Activated naive CD8-positive, alpha-beta T cell treated with anti-CD3 and anti-CD28 coated beads, Interleukin-2, amount 50 U/mL, for 16 hours (primary cell): ENCODE results near the gene EVA1B.

Experiments used
- DNase-seq: peaks from one replicate; pipeline ENCODE4 v3.0.0-alpha.2; 2020; ENCODE audit warnings: low read depth, low spot score

EVA1B gene

DNA sequence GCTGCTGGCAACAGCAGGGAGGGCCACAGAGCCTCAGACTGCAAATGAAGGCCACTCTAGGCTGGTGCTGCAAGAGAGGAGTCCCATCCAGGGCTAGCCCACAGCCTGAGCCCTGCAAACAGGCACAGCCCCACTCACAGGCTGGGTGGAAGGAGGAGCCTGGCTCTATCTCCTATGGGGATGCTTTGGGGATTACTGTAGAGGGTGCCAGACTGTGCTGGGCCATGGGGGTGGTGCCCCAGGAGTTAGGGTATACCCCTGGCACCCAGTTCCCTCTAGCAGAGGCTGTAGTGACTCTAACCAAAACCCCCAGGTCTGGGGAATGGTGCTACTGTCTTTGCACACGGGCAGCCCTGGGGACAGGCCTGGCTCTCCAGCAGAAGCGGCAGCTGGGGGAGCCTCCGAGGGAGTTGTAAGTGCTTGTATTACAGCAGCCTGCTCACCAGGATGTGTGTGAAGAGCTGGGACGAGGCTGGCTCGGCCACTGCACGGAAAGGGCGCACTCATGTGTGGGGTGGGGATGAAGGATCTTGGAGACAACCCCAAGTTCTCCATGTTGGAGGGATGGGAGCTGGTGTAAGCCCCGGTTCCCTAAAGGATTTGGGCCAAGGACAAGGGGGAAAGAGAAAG lies 23.4 kb upstream of the EVA1B start:
- no peak for DNase-seq

DNA sequence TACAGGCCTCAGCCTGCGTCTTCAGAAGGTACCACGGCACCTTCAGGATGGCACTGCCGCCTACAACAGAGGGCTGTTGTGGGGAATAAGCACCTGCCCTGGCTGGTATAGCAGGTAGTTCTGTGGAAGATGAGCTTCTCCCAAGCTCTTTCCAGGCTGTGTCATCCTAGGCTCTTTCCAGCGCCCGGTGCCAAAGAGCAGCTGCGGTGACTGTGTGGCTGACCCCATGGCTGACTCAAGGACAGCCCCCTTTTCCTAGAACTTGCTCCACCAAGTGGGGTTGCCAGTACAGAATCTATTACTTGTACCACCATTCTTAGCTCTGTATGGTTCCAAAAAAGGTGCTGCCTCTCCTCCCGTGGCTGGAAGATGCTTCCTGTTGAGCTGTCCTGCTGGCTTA lies 21.9 kb upstream of the EVA1B start:
- no peak for DNase-seq

DNA sequence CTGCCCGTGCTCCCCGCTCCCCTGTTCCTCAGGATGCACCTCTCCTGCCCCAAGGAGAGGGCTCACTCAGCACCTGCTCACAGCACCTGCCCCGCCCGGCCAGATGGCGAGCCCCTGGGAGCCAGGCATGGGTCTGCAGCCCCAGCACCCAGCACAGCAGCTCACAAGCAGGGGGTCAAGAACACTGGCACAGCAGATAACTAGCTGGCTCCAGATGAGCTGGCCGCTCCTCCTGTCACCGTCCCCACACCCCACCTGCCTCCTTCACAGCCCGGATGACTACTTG lies 20.9 kb upstream of the EVA1B start:
- no peak for DNase-seq

- no peak for DNase-seq
These were observed 20.4 kb upstream of the EVA1B start for GRCh38 chr1:36343651-36344394.

DNA sequence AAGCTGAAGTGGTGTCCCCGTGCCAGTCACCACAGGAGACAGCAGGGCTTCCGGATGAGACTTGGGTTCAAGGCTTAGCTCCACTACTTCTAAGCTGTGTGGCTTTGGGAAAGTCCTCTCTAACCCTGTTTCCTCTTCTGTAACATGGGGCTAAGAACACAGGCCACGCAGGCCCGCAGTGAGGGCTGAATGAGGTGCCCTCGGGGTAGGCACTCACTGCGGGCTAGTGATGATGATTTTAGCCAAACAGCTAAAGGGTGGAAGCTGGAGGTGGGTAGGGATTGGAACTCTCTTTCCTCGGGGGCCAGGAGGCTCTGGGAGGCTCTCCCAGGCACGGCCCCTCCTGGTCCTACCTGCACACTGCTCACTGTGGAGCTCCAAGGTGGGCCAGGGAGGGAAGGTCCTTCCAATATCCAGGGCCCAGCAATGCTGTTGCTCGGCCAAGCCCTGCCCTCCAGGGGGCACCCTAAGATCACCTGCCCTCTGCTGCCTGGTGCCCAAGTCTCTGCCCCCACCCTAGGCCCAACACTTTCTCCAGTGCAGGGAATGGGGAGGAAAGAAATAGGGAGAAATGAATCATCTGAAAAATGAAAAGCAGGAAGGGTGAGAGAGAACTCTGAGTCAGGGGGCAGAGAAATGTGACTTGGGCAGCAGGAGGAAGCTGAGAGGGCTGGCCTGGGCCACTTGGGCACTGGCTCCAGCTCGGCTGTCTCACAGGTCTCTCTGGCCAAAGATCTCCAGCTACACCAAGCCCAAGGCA lies 19.2 kb upstream of the EVA1B start:
- DNase-seq: peak; percentile 25

DNA sequence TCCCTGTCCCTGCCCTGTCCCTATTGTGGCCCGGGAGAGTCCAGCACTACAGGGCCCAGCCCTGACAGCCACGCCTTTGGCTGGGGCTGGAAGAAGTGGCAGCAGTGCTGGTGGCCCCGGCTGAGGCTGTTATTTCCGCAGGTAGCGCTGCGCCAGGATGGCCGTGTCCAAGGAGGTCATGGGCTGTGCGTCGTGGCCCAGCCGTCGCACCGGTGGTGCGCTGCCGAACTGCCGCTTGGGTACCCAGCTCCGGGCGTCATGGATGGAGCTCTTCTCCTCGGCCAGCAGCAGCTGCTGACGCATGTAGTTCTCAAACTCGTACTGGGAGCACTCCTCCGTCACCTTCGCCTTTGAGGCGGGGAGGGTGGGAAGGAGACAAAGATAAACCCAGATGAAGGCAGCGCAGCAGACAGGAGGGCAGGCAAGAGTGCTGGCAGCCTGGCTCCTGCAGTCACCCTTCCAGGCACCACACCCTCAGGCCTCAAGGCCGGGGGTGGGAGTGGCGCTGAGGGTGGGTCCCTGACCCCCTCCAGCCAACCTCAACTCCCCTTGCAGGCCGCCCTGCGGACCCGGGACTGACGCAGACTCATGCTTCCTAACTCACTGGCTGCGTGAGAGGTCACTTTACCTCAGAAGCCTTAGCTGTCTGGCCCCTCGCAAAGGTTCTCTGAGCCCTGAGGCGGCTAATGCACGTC lies 18.3 kb upstream of the EVA1B start:
- no peak for DNase-seq

GRCh38 chr1:36339615-36340014 lies 16.2 kb upstream of the EVA1B start:
- DNase-seq: no peak

DNA sequence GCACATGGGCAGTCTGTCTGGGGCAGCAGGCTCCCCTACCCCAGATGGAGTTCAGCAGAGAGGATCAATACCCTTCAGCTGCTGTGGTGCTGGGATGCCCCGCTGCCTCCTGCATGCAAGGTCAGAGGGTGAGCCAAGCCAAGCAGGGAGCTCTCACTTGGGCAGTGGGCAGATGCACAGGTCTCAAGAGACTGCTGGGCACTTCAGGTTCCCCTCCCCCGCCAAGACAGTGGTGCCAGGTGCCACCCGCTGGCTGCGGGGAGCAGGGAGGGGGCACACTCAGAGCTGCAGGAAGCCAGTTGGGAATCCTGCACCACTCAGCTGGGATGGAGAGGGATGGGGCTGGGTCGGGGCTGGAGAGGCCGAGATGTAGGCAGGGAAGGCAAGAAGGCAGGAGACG lies 15.8 kb upstream of the EVA1B start:
- no peak for DNase-seq

DNA sequence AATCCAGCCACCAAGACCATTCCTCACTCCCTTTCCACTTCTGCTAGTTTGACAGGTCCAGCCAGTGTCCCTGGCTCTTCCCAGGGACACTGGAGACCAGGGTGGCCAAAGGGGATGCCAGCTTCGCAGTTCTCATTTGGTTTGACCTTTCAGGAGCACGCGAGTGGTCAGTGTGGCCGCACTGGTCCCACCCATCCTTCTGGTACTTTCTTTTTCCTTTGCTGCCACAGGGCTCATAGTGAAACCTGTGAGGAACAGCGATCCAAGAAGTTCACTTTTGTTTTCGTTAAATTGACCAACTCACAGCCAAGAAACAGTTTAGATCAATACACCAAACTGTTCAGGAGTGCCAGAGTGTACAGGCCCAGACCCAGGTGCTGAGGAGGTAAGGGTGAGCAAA lies 14.4 kb upstream of the EVA1B start:
- DNase-seq: no peak

GRCh38 chr1:36330940-36331339 lies 7.5 kb upstream of the EVA1B start:
- DNase-seq: no peak

GRCh38 chr1:36329817-36330216 lies 6.4 kb upstream of the EVA1B start:
- DNase-seq: no peak

DNA sequence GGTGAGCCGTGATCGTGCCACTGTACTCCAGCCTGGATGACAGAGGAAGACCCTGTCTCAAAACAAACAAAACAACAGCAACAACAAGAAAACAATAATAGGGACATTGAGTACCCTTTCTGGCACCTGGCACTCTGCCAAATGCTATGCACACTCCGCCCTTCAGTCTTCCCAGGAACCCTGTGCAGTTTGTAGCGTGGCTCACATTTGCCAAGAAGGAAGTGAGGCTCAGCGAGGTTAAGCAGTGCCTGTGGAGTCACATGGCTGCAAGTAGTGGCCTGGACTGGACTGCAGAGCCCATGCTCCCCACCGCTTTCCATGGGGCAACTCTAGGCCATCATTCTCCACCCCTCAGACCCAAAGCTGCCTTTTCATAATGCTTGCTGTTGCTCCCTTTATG lies 5.3 kb upstream of the EVA1B start:
- no peak for DNase-seq

GRCh38 chr1:36328088-36328480 lies 4.6 kb upstream of the EVA1B start:
- DNase-seq: no peak

DNA sequence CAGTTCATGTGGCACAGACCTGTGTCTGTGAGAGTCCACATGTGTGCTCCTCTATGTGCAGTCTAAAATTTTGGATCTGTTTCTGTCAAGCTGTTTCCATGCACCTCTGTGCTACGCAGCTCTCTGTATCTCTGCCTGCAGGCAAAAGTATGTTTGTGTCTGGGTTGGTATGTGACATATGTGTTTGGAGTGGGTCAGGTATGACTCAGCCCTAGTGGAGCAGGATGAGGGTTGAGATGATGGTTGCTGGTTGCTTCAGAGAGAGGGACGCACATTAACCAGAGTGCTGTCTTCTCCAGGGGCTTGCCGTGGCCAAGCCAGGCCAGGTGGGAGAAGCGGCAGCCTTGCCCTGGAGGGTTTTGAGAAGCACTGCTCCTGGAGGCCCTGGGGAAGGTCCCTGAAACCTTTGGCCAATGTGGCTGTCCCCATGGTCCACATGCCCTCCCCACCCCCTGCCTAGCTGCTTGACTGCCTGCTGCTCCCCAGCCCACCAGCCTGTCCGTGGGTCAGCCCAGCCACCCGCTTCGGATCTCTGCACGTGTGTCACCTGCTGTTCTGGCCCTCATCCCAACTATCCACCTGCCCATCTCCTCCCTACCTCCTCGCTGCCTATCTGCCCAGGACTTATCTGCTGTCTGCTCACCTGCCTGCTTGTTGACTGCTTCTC lies 4.1 kb upstream of the EVA1B start:
- DNase-seq: no peak

- DNase-seq: no peak
These were observed 3.1 kb upstream of the EVA1B start for GRCh38 chr1:36326499-36326898.

- DNase-seq: no peak
These were observed 883 bp upstream of the EVA1B start for GRCh38 chr1:36324353-36324703.

GRCh38 chr1:36322786-36323635 lies 434 bp downstream of the EVA1B start:
- DNase-seq: no peak

- DNase-seq: no peak
These were observed 1.2 kb downstream of the EVA1B start for GRCh38 chr1:36322041-36322785.

GRCh38 chr1:36321119-36321951 lies 2.1 kb downstream of the EVA1B start:
- no peak for DNase-seq

- no peak for DNase-seq
These were observed 2.7 kb downstream of the EVA1B start for GRCh38 chr1:36320767-36321118.
